ENCODE results near the gene LRRC32.

- no peak for TF ChIP-seq CTCF (IDR thresholded peaks at IDR 0.05)
- TF ChIP-seq POLR2A (IDR thresholded peaks at IDR 0.05): no peak
- TF ChIP-seq EP300 (IDR thresholded peaks at IDR 0.05): peak in 1 of 2 donors; percentile 50
These were observed 16.2 kb downstream of the LRRC32 start for GRCh38 chr11:76654298-76654851.
